ENCODE data around the gene DSP. TPM values are rescaled to one million over a fixed set of nuclear protein-coding genes. Genes with fewer than 3 reads are reported as not detected.

DSP gene
- total RNA-seq, 1 donor from 2014 or later = 305 TPM

DNA sequence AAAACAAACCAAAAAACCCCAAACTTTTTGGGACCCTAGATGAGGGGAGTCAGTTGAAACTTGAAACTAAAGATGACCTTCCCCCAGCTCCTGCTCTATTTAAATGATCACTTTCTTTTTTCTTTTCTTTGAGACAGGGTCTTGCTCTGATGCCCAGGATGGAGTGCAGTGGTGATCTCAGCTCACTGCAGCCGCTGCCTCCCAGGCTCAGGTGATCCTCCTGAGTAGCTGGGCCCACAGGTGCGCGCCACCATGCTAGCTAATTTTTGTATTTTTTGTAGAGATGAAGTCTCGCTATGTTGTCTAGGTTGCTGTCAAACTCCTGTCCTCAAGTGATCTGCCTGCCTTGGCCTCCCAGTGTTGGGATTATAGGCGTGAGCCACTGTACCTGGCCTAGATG lies 7.3 kb upstream of the DSP start:
- no peak for ATAC-seq
- DNase-seq (ENCODE audit: missing footprints) = no peak
- intact Hi-C loops (cut with DNase I) = no loop called here

DNA sequence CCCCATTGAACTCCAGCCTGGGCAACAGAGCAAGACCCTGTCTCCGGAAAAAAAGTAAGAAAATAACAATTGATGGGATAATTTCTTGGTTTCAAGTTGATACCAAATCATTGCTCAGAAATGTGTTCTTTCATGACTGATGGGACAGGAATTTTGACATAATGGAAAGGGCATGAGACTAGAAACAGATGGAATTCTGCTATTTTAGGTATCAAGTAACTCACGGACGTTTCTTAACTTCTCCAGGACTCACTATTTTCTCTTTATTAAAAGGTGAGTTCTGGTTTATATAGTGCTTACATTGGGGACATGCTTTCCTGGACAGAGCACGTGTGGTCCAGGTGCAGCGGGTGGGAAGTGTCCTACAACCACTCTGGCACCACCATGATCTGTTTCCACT lies 6.0 kb upstream of the DSP start:
- intact Hi-C loops (cut with DNase I) = no loop called here
- ATAC-seq (no peak), DNase-seq (ENCODE audit: missing footprints) (no peak)

DNA sequence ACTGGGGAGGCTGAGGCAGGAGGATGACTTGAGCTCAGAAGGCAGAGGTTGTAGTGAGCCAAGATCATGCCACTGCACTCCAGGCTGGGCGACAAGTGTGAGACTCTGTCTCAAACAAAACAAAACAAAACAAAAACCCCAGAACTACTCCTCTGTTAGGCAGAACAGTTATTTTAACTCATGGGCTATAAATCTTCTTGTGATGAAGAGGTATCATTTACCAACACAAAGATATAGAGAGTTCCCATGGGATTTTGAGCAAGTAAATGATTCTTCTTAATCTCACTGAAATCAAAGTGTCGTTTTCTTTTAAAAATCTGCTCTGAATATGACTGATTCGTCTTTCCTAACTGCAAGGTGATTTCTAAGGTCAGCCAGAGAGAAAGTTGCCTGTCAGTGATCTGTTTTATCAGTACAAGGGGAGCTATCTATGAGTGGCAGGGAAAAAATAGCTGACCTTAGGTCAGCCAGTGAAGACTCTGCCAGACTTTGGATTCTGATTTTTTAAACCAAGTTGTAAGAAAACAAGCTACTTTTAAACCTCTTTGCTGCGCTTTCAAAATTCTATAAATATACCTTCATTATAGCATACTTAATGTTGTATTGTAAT lies 3.8 kb upstream of the DSP start:
- intact Hi-C loops (cut with DNase I) = no loop called here
- ATAC-seq (no peak), DNase-seq (ENCODE audit: missing footprints) (no peak)

DNA sequence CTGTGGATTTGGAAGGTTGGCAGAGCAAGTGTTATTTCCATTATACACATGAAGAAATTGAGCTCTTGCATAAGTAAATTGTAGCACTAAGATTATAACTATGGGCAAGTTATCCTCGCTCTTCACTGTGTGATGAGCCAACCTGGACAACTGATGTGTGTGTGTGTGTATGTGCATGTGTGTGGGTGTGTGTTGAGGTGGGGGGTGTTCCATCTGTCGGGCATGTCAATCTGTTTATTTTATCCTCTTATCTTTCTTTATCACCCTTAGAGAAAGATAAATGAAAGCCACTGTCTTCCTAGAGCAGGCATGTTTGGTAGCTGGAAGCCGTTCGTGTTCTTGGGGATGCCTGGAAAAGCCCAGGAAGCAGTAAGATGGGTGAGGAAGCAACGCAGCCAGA lies 3.0 kb upstream of the DSP start:
- no peak for DNase-seq (ENCODE audit: missing footprints)
- intact Hi-C loops (cut with DNase I) = no loop called here
- ATAC-seq = no peak

DNA sequence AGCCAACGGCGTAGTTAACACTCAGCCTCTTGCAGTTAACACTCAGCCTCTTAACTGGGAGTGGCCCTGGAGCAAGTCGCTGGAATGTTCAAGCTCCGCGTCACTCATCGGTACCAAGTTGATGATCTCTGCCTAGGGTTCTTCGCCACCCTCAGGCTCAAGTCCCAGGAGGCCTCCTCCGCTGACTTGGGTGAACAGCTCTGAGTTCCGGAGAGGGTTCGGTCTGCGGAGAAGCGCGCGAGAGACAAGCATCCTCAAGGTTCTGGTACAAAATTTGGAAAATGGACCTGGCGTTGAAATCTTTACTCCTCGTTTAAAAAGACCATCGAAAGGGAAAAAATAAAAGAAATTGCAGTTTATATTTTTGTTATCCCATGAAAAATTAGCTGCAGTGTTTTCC lies 876 bp upstream of the DSP start:
- ATAC-seq (peak; percentile 70), DNase-seq (ENCODE audit: missing footprints) (no peak)
- intact Hi-C loops (cut with DNase I) = loop anchor here (2.0 kb wide), 1 partner anchor 74 kb away; no protein-coding TSS in a partner anchor

DNA sequence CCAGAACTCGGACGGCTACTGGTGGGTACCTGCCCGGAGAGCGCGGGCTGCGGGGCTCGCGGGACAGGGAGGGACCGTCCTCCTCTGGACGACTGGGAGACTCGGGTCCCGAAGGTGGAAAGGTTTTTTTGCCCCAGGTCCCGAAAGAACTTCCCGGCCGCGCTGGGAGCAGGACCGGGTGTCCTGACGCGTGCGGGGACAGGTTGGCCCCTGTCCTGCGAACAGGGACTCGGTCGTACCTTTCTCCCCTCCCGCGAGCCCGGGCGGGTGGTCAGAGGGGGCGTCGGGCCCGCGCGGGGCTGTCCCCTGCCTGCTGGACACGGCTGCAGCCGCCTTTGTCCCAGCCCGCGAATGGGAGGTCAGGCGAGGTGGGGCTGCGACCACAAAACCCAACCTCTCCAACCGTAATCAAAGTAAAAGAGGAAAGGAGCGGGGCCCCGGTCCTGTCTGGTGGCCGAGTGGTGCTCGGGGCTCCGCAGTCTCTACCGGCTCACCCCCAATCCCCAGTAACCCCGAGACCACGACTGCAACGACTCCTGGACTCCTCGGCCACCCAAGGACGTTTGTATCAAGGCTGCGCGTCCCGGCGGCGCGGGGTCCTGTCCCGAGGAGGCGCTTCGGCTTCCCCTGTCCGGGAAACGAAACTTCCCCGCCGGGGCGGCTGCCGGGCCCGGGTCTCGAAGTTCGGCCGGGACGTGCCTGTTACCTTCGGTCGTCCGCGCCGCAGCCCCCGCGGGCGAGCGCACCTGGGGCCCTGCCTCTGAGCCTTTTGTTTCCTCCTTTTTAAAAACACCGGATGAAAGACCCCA lies 798 bp downstream of the DSP start:
- DNase-seq (ENCODE audit: missing footprints) = peak; percentile 75
- intact Hi-C loops (cut with DNase I) = loop anchor here (2.0 kb wide), 1 partner anchor 19 kb away; no protein-coding TSS in a partner anchor
- ATAC-seq = peak; percentile 6

DNA sequence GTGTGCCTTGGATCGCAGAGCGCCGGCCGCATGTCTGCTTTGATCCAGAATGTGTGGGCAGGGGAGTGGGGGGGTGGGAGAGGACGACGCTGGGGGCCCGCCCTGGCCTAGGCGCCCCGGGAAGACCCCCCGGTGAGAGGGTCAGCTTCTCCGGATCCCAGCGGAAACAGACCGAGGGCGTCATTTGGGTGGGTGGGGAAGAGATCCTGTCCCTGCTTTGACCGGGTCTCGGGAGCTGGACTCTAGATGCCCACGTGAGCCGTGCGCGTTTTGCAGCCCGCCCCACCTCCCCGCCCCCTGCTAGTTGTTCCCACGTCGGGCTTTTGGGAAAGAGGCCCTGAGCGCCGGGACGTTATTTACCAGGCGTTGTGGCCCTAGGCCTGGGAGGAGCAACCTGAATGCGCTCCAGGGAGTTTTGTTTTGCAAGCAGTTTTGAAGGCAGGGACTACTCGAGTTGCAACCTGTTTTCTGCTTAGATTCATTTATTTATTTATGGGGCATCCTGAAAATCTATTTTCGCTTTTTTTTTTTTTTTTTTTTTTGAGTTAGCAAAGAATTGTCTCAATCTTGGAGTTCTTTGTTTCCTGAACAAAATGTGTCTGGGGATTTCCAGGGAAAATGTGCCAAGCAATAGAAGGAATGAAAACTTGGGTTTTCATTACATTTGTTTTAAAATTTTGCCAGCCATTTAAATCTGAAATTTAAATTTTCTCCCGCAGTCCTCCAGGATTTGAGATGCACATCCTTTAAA lies 1.6 kb downstream of the DSP start:
- ATAC-seq (peak; percentile 61), DNase-seq (ENCODE audit: missing footprints) (peak; percentile 73)
- intact Hi-C loops (cut with DNase I) = loop anchor here (2.0 kb wide), 1 partner anchor 18 kb away; no protein-coding TSS in a partner anchor

DNA sequence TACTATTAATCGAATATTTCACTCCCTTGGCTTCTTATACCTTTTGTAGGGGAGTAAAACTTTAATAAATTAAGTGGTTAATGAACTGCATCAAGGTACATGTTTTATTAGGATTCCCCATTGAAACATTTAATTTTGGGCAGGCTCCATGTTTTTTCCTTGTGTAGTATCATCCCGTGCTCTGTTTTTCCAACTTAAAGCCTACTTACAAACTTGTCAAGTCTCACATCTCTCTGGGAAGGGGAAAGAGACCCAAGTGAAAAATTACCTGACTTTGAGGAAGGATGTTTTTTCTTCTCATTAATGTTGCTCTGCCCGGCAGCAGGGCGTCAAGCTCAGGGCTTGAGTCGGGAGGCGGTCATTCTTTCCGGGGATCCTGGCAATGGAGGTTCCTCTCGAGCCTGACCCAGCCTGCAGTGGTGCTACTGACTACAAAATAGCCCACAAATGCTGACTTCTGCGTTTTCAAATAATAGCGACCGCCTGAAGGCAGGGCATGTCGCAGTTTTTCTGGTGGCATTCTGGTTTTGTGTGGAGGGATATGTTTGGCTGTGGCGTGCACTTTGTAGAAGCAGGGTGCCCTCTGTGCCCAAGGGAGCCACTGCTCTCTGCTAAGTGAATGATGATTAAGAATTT lies 2.4 kb downstream of the DSP start:
- intact Hi-C loops (cut with DNase I) = loop anchor here (2.0 kb wide), 1 partner anchor 17 kb away; no protein-coding TSS in a partner anchor
- no peak for ATAC-seq
- DNase-seq (ENCODE audit: missing footprints) = no peak

DNA sequence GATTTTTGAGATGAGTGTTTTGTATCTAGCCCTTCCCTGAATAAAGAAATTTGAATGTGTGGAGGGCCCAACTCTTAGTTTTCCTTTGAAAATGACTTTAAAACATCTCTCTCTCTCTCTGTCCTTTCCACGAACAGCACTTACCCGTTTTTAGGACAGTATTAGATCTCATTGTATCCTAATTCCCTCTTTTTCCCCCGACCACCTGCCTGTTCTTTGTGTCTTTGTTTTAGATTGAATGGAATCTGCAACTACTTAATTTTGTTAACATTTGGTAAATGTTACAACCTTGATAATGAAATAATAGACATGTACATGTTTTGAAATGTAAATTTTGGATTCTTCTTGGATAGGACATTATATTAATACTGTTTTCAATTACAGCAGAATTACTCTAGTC lies 3.1 kb downstream of the DSP start:
- intact Hi-C loops (cut with DNase I) = no loop called here
- ATAC-seq (no peak), DNase-seq (ENCODE audit: missing footprints) (no peak)

DNA sequence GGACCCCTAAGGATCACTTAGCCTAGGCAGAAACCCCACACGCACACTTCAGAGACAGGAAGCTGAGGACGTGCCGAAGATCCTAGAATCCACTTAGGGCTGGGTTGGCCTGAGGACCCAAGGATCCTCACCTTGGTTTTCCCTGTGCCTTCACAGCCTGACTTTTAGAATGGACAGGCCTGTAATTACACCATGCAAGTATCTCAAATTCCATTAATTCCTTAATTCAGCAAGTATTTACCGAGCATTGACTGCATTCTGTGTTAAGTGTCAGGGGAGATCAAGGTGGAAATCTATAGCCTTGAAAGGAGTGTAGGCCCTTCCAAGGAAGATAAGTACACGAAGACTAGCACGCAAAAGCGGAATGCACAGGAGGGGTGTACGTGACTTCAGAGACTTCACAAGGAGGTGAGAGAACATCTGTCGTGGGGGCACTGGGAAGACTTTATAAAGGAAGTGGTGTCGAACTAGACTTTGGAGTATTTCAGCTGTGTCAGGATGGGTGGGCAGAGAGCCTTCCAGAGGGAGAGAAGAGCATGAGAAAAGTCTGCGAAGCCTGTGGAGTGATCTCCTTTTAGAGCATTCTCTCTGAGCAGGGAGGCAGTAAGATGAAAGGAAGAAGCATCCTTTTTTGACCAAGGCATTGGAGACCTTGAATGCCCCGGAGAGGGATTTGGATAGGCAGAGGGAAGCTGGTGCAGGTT lies 4.0 kb downstream of the DSP start:
- intact Hi-C loops (cut with DNase I) = no loop called here
- DNase-seq (ENCODE audit: missing footprints) = no peak
- no peak for ATAC-seq

DNA sequence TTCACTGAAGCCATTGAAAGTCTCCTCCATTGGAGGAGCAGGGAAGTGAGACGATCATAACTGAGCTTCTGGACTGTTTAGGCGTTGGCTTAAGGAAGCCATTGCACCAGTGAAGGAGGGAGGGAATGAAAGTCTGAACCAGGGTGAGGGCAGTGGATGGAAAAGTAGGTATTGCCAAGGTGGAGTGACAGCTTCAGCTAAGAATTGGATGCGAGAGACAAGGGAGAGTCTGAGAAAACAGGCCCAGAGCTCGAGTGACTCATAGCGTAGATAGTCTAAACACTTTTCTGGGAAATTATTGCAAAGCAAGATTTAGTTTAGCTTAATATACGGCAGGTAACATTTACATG lies 4.5 kb downstream of the DSP start:
- ATAC-seq = no peak
- intact Hi-C loops (cut with DNase I) = no loop called here
- DNase-seq (ENCODE audit: missing footprints) = no peak

DNA sequence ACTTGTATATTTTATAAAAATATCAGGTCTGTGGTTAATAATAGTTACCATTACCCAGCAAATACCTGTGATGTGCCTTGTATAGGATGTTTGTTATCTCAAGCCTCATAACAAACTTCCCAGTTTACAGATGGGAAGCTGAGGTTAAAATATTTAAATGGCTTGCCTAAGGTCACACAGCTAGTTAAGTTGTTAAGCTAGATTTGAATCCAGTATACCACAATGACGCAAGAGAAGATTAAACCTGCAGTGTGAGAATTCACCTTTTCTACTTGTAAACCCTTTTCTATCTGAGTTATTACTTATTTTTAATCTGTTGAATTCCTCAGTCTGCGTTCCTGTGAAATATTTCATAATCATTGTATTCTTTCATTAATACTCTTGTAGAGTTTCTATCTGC lies 4.9 kb downstream of the DSP start:
- intact Hi-C loops (cut with DNase I) = no loop called here
- no peak for DNase-seq (ENCODE audit: missing footprints)
- no peak for ATAC-seq

DNA sequence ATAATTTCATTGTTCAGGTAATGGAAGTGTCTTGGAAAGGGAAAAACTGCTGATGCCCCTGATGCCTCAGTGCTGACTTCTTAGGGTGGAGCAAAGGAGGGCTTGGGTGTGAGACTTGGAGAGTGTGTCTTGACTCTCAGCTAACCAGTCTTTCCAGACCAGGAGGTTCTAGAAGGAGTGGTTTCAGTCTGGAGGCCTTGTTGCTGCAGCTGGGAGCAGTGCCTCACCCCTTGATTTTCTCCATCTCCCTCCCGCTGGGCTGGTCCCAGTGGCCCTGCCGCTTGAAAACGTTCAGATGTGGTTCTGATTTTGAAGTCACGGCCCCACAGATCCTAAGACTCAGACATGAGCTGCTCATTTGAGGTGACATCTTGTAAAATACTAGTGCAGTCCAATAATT lies 5.4 kb downstream of the DSP start:
- no peak for ATAC-seq
- no peak for DNase-seq (ENCODE audit: missing footprints)
- intact Hi-C loops (cut with DNase I) = no loop called here

DNA sequence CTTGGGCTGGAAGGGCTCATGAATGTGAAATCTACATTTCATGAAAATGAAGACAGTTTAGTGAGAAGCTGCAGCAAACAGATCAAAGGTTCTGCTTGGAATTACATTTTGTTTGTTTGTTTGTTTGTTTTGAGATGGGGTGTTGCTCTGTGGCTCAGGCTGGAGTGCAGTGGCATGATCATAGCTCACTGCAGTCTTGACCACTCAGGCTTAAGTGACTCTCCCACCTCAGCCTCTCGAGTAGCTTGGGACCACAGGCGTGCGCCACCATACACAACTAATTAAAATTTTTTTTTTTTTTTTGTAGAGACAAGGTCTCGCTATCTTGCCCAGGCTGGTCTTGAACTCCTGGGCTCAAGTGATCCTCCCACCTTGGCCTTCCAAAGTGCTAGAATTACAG lies 5.8 kb downstream of the DSP start:
- intact Hi-C loops (cut with DNase I) = no loop called here
- no peak for DNase-seq (ENCODE audit: missing footprints)

DNA sequence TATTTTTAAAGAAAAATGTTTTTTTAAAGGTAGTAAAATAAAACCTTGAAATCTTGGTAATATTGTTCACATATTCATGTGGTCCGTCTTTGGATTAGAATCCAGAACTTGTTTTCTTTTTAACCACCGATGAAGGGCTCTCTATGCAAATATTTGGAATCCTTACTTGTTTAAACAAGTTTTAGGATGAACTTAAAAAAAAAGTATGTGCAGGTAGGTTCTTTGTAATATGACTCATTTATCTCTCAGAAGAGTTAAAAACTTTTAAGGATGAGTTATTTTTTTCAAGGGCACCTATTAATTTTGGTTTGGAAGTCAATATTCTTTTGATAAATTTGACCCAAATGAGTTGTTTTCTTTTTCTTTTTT lies 8.9 kb downstream of the DSP start:
- DNase-seq (ENCODE audit: missing footprints) (no peak), ATAC-seq (no peak)
- intact Hi-C loops (cut with DNase I) = no loop called here

More for the DNA sequence above, 5.8 kb downstream of the DSP start:
- ATAC-seq = no peak

DNA sequence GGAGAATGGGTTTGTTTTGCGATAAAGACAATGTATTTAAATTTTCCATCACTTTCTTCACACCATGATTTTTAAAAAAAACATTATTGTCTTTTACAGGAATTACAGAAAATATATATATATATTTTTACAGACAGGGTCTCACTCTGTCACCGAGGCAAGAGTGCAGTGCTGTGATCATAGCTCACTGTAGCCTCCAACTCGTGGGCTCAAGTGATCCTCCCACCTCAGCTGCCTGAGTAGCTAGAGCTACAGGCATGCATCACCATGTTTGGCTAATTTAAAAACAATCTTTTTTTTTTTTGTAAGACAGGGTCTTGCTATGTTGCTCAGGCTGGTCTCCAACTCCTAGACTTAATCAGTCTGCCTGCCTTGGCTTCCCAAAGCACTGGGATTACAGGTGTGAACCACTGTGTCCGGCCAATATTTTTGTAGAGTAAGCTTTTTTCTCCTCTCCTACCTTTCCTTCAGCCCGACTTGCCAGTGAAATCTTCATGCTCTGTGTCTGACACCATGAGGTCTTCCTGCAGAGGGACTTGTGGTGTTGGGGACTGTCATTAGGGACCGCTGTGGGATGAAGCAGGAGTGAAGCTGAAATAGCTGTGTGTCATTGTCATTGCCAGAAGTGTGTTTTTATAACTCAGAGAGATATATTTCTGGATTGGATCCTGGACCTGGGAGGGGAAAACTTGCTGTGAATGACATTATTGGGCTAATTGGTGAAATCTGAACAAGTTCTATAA lies 13.2 kb downstream of the DSP start:
- DNase-seq (ENCODE audit: missing footprints) (no peak), ATAC-seq (peak; percentile 39)
- intact Hi-C loops (cut with DNase I) = no loop called here

DNA sequence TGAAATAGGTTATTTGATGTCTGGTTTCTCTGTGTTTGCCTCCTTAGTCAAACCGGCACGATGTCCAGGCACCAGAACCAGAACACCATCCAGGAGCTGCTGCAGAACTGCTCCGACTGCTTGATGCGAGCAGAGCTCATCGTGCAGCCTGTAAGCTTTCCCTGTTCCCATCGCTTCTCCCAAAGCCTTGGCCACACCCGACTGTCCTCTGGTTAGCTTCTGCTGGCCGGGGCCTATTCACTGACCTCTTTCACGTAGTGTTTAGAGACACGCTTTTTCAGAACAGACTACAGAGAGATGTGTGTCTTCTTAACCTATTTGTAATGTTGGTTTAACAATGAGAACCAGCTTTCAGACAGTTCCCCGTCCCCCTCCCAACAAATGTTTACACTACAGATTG lies 14.2 kb downstream of the DSP start:
- intact Hi-C loops (cut with DNase I) = no loop called here
- ATAC-seq = no peak

DNA sequence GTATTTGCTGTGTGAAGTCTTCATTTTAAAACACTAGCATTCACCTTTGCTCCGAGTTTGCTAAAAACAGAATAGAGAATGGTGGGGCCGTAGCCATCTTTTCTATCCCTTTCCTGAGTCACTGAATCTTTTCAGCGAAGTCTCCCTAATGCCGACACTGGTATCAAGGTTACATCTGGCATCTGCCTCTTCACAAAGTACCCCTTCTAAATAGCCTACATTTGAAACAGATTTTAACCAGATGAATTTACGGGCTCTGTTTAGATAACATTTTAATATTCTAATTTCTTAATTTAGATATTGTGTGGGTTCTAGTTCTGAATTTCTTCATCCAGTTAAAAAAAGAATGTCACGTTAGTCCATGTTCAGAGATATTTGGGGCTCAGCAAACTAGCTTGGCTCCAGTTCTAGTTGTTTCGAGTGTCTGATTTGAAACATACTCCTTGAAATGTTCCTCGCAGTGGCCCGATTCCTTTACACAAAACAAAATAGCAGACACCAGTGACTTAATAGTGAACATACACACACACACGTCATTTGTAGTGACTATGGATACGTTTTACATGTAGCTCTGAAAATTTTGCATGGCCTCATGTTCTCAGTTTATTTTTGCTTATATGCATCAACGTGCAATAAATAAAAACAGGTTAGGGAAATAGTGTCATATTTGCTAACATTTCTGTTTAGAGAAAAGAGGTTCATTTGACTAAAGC lies 15.1 kb downstream of the DSP start:
- DNase-seq (ENCODE audit: missing footprints) = no peak
- intact Hi-C loops (cut with DNase I) = no loop called here
- ATAC-seq = no peak

More for the DNA sequence above, 14.2 kb downstream of the DSP start:
- no peak for DNase-seq (ENCODE audit: missing footprints)
